ENCODE measurements around the gene CNTN4.

The CNTN4 gene

DNA sequence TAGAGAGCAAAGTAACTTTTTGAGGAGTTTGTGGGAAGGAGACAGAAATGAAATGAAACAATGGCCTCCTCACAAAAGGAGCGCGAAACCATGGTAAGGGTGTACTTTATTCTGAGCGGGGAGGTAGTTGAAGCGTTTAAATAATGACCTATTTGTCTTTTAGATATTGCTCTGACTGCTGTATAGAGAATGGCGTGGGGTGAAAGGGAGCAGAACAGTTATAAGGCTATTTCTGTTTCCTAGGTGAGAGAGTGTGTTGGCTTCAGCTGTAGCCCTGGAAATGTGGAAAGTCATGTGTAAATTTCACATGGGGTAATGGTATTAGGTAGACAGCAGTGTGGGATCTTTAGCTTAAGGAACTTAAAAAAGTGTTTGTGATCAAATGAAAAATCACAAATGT is 54.9 kb downstream of the CNTN4 start:
- no peak for DNase-seq

DNA sequence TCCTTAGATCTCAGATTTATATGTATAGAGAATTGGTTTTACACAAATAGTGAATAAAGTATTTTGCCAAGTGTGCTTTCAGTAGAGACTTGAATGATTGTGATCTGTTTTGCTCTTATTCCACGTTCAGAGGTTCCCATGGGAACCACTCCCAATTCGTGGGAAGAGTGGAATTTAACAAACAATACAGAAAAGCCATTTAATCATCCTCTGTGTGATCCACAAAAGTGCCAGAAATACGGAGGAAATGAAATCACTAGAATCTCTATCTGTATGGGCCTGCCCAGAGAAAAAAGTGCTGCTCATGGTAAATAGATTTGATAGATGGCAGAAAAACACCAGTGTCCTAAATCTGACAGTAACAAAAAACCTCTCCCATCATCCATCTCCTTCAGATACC is 56.0 kb downstream of the CNTN4 start:
- no peak for DNase-seq

DNA sequence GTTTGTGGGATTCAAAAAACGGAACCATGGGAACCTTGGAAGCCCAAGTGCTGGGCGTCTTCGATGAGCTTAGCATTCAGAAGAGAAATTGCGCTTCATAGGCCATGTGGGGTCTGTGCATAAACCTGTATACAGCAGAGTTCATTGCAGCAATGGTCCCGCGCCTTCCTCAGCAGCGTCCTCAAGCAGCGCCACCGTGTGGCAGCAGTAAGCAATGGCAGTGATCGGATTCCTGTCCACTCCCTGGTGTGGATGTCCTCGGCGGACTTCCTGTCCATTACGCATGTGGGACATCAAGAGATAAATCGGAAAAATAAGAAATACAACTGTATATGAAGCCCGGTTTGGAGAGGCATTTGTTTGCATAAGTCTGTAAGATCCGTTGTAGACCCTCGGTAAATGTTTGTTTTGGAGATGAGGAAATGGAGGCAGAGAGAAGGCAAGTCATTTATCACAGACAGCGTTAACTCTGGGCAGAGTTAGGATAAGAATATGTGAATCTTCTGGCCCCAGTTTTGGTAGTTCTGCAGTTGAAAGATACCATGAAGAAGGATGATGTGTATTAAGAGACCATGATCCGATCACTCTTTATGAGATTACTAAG is 57.7 kb downstream of the CNTN4 start:
- DNase-seq = no peak

DNA sequence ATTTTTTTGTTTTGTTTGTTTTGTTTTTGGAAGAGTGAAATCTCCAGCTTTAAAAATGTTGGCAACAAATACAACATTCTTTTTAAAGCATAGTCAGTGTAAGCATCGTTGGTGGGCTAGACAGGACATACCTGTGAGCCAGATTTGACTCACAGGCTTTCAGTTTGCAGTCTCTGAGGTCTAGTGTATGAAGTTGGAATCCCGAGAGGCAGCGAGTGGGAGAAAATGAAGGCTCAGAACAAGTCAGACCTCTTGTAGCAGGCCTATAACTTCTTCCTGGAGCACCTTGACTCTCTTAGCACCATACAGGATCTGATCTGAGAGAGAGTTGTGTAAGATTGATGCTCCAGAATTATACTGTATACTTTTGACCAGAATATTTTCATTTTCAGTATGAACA is 60.2 kb downstream of the CNTN4 start:
- no peak for DNase-seq

DNA sequence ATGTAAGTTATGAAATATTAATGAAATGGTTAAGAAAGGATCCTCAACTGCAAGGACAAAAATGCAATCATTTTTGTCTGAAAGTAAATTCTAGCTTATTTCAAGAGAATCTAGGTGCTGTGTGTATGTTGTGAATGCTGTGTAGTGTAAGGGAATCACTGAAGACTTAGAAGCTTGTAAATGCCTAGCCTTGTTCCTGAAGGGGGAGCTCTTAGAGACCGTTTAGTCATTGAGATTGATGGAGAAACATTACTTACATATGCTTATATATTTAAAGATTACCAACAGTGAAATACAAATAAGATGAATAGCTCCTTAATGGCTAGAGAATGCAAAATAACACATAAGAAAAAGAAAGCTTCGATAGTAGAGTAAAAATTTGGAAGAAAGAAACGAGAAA is 67.9 kb downstream of the CNTN4 start:
- no peak for DNase-seq

DNA sequence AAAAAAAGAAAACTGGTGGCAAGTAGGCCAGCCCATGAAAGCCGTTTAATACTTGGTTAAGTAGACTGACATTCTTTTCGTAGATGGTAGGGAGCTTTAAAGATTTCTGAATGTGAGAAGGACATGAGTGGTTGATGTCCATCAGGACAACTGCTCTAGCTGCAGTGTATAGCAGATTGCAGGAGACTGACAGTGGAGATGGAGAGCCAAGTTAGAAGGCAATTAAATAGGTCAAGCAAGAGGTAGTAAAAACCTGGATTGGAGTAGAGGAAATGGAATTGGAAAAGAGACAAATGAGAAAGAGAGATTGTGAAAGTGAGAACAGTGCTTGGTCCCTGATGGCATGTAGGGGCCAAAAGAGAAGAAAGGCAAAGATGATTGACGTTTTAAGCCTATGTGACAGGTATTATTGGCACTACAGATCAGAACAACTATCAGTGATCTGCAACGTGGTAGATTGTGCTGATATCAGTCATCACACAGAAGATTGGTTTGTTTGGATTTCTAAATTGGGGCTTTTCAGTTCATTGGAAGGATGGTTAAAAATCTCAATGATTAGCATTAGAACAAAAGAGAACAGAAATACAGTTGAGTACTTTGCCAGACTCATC is 74.0 kb downstream of the CNTN4 start:
- peak; percentile 11 for DNase-seq

DNA sequence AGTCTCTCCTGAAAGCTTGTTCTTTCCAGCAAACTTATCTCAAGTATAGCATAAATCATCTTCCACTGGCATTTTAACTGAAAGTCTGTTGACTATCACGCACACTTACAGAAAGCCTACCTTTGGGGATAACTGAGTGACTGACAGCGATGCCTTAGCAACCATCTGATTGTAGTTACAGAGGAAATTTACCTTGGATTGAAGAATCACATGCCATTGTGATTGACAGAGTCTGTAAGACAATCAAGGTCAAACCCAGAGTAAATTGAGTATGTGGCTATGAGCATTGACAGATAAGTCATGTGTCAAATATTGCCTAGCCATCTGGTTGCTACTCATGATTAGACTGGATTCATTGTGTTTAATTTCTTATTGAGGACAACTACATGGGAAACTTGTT is 82.0 kb downstream of the CNTN4 start:
- DNase-seq = no peak

DNA sequence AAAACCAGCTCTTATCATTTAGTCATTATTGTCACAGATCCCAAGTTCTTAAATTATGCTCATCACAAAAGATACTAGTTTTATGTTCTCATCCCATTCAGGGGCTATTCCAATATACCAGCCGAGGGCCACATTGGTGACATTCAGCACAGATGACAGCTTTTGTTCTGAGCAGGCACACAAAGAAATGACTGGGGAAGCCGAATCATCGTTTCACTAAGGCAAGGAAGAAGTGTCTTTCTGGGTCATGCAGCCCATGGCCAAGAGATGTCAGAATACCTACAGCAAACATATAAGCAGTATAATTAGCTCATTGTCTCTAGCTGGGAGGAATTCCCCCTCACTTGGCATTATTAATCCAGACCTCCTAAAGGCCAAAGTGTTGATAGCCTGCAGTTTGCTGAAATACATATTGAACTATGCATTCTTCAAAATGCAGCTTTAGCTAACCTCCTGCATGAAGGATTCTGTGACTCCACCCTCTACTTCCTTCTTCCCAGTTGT is 100.2 kb downstream of the CNTN4 start:
- DNase-seq = no peak

DNA sequence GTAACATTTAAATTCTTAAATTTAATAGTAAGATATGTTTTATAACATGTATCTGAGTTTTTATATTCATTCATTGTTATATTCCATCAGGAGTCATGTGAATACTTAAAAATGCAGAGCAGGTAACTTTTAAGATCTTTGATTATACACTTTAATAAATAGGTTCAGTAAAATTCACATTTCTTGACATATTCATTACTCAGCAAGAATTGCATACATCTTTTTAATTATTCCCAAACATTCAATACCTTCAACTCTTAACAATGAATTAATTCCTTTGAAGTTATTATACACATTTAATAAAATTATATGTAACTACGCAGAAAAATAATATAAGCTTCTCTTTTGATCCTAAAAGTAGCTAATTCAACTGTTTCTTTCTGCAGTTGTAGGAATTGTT is 105.4 kb downstream of the CNTN4 start:
- DNase-seq = no peak

DNA sequence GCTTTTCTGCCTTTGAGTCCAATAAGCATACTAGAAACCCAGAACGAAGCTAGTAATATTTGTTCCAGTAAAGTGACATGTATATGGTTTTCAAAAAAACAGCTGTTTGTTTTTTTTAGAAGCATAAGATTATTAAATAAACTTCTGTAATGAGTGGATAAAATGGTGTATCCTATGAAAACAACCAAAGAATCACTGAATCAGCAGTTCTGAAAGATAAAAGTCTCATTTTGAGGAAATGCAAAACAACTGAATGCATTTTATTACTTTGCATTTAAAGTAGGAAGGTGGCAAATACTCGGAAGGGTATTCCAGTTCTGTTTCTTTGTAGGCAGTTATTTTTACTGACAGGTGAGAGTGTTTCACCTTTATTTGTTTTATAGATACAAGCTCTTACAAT is 107.0 kb downstream of the CNTN4 start:
- no peak for DNase-seq

DNA sequence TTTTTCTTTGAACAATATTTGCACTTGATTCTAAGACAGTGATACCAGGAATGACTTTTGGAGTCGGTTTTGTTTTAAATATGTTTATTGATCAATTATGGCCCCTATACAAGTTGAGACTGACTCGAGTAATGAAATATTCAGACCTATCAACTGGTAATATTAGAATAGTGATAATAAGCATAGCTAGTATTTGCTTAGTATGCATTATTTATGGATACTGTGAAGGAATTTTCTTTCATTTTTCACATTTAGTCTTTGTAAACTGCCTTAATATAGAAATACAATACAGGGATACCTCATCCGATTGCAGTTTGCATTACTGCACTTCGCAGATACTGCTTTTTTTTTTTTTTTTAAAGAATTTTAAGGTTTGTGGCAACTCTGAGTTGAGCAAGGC is 107.9 kb downstream of the CNTN4 start:
- no peak for DNase-seq

DNA sequence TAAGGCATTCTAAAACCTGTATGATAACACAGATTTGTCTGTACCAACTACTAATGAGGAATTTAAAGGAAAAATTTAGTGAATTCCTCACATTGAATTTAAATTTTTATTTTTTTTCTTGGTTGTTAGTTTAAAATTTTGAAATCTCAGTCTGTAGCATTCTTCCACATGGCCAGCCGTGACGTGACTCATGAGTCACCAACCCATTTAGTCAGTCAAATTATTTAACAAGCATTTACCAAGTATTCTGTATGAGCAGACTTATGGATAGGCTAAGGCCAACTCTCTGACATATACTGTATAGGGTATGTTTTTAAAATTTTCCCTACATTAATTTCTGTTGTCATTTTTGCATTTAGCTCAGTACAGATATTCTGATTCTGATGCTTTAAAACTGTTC is 112.9 kb downstream of the CNTN4 start:
- DNase-seq = no peak

DNA sequence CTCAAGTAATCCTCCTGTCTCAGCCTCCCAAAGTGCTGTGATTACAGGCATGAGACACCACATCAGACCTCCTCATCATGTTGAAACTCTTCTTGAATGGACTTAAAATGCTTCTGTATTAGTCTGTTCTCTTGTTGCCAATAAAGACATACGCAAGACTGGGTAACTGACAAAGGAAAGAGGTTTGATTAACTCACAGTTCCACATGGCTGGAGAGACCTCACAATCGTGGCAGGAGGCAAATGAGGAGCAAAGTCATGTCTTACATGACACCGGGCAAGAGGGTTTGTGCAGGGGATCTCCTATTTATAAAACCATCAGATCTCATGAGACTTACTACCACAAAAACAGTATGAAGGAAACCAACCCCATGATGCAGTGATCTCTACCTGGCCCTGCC is 113.5 kb downstream of the CNTN4 start:
- no peak for DNase-seq

DNA sequence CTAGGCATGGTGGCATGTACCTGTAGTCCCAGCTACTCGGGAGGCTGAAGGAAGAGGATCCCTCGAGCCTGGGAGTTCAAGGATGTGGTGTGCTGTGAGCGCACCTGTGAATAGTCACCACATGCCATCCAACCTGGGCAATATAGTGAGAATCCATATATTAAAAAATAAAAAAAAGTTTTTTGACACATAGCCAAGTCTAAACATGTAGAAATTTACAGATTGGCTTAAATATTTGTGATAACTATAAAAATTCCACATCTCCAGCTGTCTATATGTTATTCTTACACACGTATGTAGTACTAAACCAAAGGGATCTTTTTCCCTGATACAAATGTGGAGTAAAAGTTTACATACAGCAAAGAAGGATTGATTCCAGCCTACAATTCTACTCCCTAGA is 119.7 kb downstream of the CNTN4 start:
- DNase-seq = no peak

DNA sequence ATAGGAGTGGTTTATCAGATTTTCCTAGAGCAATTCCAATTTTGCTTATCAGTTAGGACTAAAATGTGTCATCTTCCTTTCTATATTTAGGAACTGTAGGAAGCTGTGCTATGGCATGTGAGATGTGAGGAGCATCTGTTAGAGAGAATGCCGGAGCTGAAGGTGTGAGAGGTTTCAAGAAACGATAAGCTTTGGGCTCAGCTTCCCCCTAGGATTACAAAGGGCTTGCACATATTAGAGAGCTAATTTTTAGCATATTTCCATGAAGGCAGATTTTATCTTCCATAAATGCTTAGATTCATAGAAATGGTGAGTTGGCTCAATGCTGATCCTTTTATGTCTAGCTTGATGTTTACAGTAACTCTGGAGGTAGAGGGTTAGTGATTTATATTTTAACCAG is 120.2 kb downstream of the CNTN4 start:
- DNase-seq = no peak

DNA sequence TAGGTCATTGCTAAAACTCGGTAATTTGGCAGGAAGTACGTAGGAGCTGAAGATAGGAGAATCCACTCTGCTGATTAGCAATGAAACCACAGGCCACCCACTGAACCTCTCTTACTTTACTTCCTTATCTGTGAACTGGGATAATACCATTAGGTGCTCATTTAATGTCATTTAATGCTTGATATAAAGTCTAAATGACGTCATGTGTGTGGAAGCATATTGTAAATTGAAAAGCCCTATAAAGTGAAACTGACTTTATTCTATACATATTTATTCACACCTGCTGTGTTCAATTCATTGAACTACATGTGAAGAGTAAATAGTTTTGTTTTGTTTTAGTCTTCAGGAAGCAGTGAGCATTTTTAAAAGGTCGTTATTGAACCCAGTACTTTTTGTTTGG is 137.5 kb downstream of the CNTN4 start:
- DNase-seq = no peak

DNA sequence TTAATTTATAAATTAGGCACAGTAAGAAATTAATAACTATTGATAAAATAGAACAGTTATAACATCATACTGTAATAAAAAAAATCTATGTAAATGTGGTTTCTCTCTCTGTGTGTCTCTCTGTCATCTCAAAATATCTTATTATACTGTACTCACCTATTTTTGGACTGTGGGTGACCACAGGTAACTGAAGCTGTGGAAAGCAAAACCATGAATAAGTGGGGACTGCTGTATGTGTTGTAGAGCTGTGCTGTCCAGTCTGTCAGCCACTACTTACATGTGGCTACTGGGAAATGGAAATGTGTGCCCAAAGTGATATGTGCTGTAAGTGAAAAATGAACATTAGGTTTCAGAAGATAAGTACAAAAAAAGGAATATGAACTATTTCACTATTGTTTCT is 145.5 kb downstream of the CNTN4 start:
- DNase-seq = no peak

DNA sequence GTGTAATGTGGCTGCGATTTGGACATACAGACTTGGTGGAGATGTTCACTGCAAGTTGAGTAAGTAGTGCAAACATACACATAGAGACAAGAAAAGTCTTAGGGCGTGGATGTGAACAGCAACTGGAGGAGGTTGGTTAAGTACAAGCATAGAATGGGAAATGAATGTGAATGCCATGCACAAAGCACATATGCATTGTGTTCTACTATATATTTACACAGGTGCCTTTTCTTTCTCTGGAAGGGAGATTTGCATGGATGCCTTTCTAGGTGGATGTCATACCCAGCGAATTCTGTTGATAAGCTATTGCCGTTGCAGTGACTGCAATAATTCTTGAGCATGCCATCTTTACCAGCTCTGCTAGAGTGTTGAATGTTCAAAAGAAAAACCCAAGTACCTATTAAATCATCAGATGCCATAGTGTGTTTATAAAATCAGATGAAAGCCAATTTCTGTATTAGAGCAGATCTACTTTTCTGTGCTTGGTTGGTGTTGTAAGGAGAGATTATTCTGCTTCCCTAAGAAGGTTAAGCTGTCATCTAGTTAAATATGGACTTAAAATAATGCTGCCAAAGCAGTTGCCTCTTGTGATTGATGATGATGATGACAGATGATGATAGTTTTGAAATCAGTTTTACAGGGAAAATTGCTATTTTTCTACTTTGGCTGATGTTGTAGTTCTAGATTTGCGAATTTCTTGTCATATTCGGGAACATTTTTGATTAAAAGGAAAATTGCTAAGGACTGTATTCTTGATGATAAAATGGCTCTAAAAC is 148.4 kb downstream of the CNTN4 start:
- DNase-seq = peak; percentile 1

DNA sequence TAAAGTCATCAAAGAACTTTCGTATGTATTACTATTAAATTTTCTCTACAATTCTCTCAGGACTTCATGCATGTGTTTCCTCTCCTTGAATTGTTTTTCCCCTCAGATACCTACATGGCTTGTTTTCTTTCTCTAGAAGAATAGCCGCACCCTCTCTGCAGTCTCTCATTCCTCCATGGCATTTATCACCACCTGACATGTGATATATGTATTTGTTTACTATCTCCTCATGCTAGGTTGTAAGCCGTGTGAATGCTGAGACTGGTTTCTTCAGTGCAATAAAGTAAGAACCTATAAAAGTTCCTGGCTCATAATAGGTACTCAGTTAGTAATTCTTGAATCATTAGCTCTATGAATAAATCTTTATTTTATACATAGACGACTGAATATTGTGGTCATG is 149.2 kb downstream of the CNTN4 start:
- DNase-seq = no peak

DNA sequence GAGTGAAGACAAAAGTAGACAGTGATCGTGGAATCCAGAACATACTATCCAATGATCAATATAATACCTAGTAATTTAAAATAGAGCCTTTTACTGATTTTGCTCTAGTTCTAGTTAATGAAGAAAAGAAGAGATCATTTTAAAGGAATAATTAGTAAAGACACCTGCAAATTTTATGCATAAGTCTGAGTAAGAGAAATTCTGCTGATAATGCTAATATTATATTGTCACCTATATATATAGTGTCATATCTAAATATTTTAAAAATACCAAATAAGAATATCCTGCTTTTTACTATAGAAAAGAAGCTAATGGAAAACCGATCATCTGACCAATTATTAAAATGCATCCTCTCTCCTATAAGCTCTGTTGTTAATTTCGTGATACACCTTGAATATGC is 152.1 kb downstream of the CNTN4 start:
- no peak for DNase-seq

DNA sequence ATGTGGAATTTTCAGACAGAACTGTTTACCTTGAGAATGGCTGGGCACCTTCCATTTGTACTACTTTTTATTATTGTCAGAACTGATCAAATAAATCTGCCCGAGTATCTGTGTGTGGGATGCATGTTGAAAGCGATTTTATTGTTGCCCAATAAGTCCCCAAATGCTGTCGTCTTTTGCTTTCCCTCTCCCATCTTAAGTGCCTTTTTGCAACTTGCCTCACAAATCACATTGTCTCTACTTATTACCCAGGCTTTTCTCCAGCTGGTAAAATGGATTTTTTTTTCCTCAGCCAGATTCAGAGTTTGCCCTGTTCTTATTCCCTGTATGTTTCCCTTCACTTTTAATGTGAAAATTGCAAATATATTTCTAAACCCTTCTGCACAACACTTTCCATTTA is 163.1 kb downstream of the CNTN4 start:
- no peak for DNase-seq

DNA sequence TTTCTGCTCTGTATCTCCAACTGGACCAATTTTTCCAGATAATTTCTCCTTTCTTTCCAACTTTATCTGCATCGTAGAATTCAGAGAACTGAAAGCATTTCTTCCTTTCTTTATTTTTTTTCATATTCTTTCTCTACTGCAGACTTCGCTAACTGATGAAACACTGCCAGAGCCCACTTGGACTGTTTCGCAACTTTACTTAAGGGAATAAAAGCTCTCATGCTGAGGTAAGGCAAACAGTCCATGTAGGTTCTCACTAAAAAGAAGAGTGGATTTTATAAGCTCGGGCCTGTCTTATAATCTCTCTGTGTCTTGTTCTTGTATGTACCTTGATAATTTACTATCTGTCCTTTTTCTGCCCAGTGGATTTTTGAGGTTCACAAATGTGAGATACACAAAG is 163.5 kb downstream of the CNTN4 start:
- no peak for DNase-seq

DNA sequence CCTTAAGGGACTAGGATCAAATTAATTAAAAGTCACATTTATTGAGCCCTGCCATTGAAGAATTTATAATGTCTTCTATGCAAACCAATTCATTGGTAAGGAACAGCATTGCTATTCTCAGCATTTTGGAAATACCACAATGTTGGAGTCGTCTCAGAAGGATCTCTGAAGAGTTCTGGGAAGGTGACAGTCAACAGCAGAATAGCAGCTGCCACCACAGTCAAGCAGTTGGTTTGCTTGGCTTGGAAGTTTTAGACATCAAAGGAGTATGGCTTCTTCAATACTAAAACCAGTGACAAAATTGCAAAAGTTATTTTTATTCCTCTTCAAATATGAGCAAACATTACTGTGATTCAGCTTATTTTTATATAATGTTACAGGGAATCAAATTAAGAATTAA is 167.9 kb downstream of the CNTN4 start:
- no peak for DNase-seq

DNA sequence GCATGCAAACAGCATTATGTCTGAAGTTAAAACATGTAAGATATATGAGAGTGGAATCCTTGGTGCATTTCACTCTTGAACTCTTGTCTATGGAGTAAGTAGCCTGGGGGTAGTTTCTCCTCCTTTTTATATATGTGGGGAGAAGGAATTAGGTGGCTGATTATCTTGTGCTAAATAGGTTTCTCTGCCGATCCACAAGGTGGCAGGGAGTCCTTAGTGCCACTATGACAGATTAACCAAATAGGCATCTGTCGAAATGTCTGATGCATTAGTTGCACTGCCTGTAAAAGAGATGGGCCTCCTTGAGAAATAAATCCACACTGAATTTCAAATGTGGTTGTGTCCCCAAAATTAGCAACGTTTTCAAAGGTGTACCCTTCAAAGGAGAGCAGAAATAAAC is 170.1 kb downstream of the CNTN4 start:
- no peak for DNase-seq

DNA sequence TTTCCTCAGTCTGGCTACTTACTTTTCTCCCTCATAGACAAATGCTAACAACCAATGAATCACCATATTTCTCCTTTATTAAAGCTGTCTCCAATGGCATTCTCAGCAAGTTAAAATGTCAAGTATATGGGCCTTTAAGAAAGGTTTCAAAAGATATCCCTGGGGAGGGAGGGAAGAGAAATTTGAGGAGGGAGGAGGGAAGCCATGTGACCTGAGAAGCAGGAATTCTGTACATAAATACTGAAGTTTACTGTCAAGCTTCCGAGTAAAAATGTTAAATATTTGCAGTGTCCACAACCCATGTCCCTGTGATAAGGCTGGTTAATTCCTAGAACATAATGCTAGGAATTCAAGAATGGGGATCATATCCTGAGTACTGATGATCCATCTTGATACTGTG is 175.9 kb downstream of the CNTN4 start:
- DNase-seq = no peak

Measured in NCI-H2029 (cell line).